Upper lobe of right lung (tissue), 1 donor: Measurements from ENCODE around the gene C17orf67. TPM values are rescaled to one million over a fixed set of nuclear protein-coding genes. Genes with fewer than 3 reads are reported as not detected.

Experiments
- ATAC-seq: fragments of 200-7000 bp; cut with Tn5 transposase; one replicate; pipeline ENCODE4 v1.9.1; 2020; ENCODE audit warnings: mild to moderate bottlenecking, moderate library complexity
- DNase-seq: peaks from one replicate; pipeline ENCODE4 v3.0.0-alpha.2; 2020
- H3K27ac ChIP-seq: fragments of 200-600 bp; one replicate; pipeline ENCODE4 v1.8.0; 2022
- H3K27me3 ChIP-seq: fragments of 200-600 bp; one replicate; pipeline ENCODE4 v1.8.0; 2022; ENCODE audit warnings: mild to moderate bottlenecking
- H3K36me3 ChIP-seq: fragments of 200-600 bp; one replicate; pipeline ENCODE4 v1.8.0; 2022
- H3K4me1 ChIP-seq: fragments of 200-600 bp; one replicate; pipeline ENCODE4 v1.8.0; 2022
- H3K4me3 ChIP-seq: fragments of 200-600 bp; one replicate; pipeline ENCODE4 v1.8.0; 2022; ENCODE audit warnings: mild to moderate bottlenecking
- H3K9me3 ChIP-seq: fragments of 200-600 bp; one replicate; pipeline ENCODE4 v1.8.0; 2022
- CTCF ChIP-seq: fragments of 200-600 bp; IDR thresholded peaks from one replicate; pipeline ENCODE4 v1.8.0; 2022; ENCODE audit warnings: antibody characterized with exemption
- intact Hi-C: fragments of 100-400 bp; cut with DNase I; formaldehyde crosslinking; loops from one replicate; pipeline ENCODE4 v1.11.0; 2022
- total RNA-seq: library from RNA; stranded (reverse); fragmentation: NEBNext Ultra II Directional; extraction: Animal tissue kit (Norgen Biotek cat#: 25700); gene quantifications from one replicate; pipeline ENCODE4 v1.2.1, GENCODE V29; 2021
- donor health status: DM: no; HTN: yes; CAD: no; lungs with severe emphysema.

Gene C17orf67
- total RNA-seq, 1 donor from 2014 or later: 3.8 TPM

- Histone ChIP-seq H3K27ac (no peak overlapping the region), H3K36me3 (no peaks in the 10 kb centered on the region), H3K9me3 (no peaks in the 10 kb centered on the region), H3K4me3 (no peak overlapping the region), H3K27me3 (no peaks in the 10 kb centered on the region), H3K4me1 (peaks cover 4% of the 10 kb centered on the region)
- no peak for TF ChIP-seq CTCF
- DNase-seq (no peak), ATAC-seq (no peak)
- intact Hi-C loops: no loop called here
Observed at GRCh38 chr17:56807723-56808122, 26.0 kb downstream of the C17orf67 start.

GRCh38 chr17:56806949-56807348 is 26.8 kb downstream of the C17orf67 start:
- ATAC-seq (no peak), DNase-seq (no peak)
- Histone ChIP-seq H3K4me3 (no peak overlapping the region), H3K9me3 (no peaks in the 10 kb centered on the region), H3K36me3 (no peaks in the 10 kb centered on the region), H3K4me1 (peaks cover 7% of the 10 kb centered on the region), H3K27me3 (no peaks in the 10 kb centered on the region), H3K27ac (no peak overlapping the region)
- no peak for TF ChIP-seq CTCF
- intact Hi-C loops: no loop called here

- intact Hi-C loops: no loop called here
- Histone ChIP-seq H3K9me3 (no peaks in the 10 kb centered on the region), H3K36me3 (no peaks in the 10 kb centered on the region), H3K4me1 (peaks cover 7% of the 10 kb centered on the region), H3K4me3 (no peak overlapping the region), H3K27ac (no peak overlapping the region), H3K27me3 (no peaks in the 10 kb centered on the region)
- ATAC-seq (no peak), DNase-seq (no peak)
- no peak for TF ChIP-seq CTCF
Observed at GRCh38 chr17:56804454-56804853, 29.3 kb downstream of the C17orf67 start.

- no peak for ATAC-seq
- no peaks in the 10 kb centered on the region for H3K9me3 ChIP-seq
- no peak overlapping the region for H3K27ac ChIP-seq
- H3K27me3 ChIP-seq: no peaks in the 10 kb centered on the region
- H3K4me1 ChIP-seq: peaks cover 7% of the 10 kb centered on the region
- no peak for DNase-seq
- H3K36me3 ChIP-seq: no peaks in the 10 kb centered on the region
- intact Hi-C loops: no loop called here
- no peak overlapping the region for H3K4me3 ChIP-seq
- TF ChIP-seq CTCF: no peak
Observed at GRCh38 chr17:56803071-56803470, 30.6 kb downstream of the C17orf67 start.

GRCh38 chr17:56801459-56802178 is 32.1 kb downstream of the C17orf67 start:
- no peak overlapping the region for H3K27ac ChIP-seq
- no peak for TF ChIP-seq CTCF
- H3K4me3 ChIP-seq: no peak overlapping the region

GRCh38 chr17:56798916-56799315 is 34.8 kb downstream of the C17orf67 start:
- Histone ChIP-seq H3K9me3 (no peaks in the 10 kb centered on the region), H3K4me1 (peaks cover 7% of the 10 kb centered on the region), H3K27me3 (no peaks in the 10 kb centered on the region), H3K27ac (no peak overlapping the region), H3K4me3 (no peak overlapping the region), H3K36me3 (no peaks in the 10 kb centered on the region)
- no peak for DNase-seq
- TF ChIP-seq CTCF: no peak
- no peak for ATAC-seq
- intact Hi-C loops: no loop called here

More at GRCh38 chr17:56801459-56802178, 32.1 kb downstream of the C17orf67 start:
- H3K9me3 ChIP-seq: no peaks in the 10 kb centered on the region
- H3K27me3 ChIP-seq: no peaks in the 10 kb centered on the region
- intact Hi-C loops: no loop called here
- no peaks in the 10 kb centered on the region for H3K36me3 ChIP-seq
- peaks cover 7% of the 10 kb centered on the region for H3K4me1 ChIP-seq
- no peak for DNase-seq
- peak; percentile 52 for ATAC-seq
